ENCODE data around the gene STK38. TPM values are rescaled to one million over a fixed set of nuclear protein-coding genes. Genes with fewer than 3 reads are reported as not detected.

The STK38 gene
- total and polyA plus RNA-seq, 2 donors (not counting 1 experiment from before 2014, with no cell fraction given), result 26.1 to 67.4 TPM

GRCh38 chr6:36566418-36566905 is 19.2 kb upstream of the STK38 start:
- no peak overlapping the region for H3K4me2 ChIP-seq (replicated peaks; ENCODE audit: low read depth, low read length, poor library complexity, severe bottlenecking)
- 100% methylated on average over 4 of the region's 8 CpGs for WGBS (ENCODE audit: insufficient coverage)
- no peak for DNase-seq
- H3K27ac Mint-ChIP-seq, result no peak overlapping the region
- no peaks in the 10 kb centered on the region for H3K79me2 ChIP-seq (ENCODE audit: control insufficient read depth, insufficient read depth, low read length)
- H4K20me1 ChIP-seq (ENCODE audit: control insufficient read depth, insufficient read depth, low read length, poor library complexity, severe bottlenecking), result no peaks in the 10 kb centered on the region
- no peaks in the 10 kb centered on the region for H3K9me3 Mint-ChIP-seq (ENCODE audit: insufficient read depth)
- POLR2A ChIA-PET, result interaction anchor here (0.6 kb wide), 1 partner anchor 133 kb away, joined by 3 read pairs; no protein-coding TSS in a partner anchor
- no peaks in the 10 kb centered on the region for H3K27me3 ChIP-seq (replicated peaks in 1 of 4; ENCODE audit: control extremely low read depth in 1 of 4, control insufficient read depth in 3 of 4, insufficient read depth in 4 of 4, low read length in 3 of 4)
- ATAC-seq (ENCODE audit: low read depth), result no peak
- TF ChIP-seq CTCF (IDR thresholded peaks at IDR 0.05), result no peak
- TF ChIP-seq EZH2 (IDR thresholded peaks at IDR 0.05; ENCODE audit: borderline replicate concordance, insufficient read depth, low read depth, low read length, poor library complexity, severe bottlenecking), result no peak
- H2AFZ ChIP-seq (ENCODE audit: insufficient read depth, low read depth, low read length, poor library complexity, severe bottlenecking), result no peak overlapping the region
- peaks cover 4% of the 10 kb centered on the region for H3K4me1 Mint-ChIP-seq
- H3K27ac ChIP-seq (ENCODE audit: low read length in 2 of 2), result no peak overlapping the region
- peaks cover 4% of the 10 kb centered on the region for H3K27me3 Mint-ChIP-seq
- intact Hi-C loops (cut with micrococcal nuclease), result no loop called here
- H3K9ac ChIP-seq (ENCODE audit: low read length), result no peak overlapping the region
- H3K9me3 ChIP-seq (ENCODE audit: control extremely low read depth in 1 of 3, control insufficient read depth in 2 of 3, insufficient read depth in 1 of 3, low read length in 2 of 3), result peaks cover 0 to 6% (median 0%) of the 10 kb centered on the region in 3 donors
- no peak overlapping the region for H3K4me3 ChIP-seq (ENCODE audit: control extremely low read depth in 1 of 5, extremely low read depth in 1 of 5, insufficient read depth in 1 of 5, low read depth in 2 of 5, low read length in 4 of 5)
- peaks cover 3 to 6% of the 10 kb centered on the region in 2 donors for H3K4me1 ChIP-seq (ENCODE audit: control insufficient read depth in 2 of 2, insufficient read depth in 2 of 2, low read length in 2 of 2)
- no peak overlapping the region for H3K4me3 Mint-ChIP-seq
- CTCF ChIA-PET, result interaction anchor here (1.7 kb wide), 1 partner anchor 13 kb away, joined by 5 read pairs; no protein-coding TSS in a partner anchor
- no peaks in the 10 kb centered on the region for H3K36me3 ChIP-seq (replicated peaks in 1 of 2; ENCODE audit: control extremely low read depth in 1 of 2, control insufficient read depth in 1 of 2, extremely low read depth in 1 of 2, insufficient read depth in 2 of 2, low read length in 1 of 2)

GRCh38 chr6:36563928-36564284 is 16.6 kb upstream of the STK38 start:
- ChIA-PET CTCF (no interaction called here), POLR2A (no interaction called here)
- no peak for TF ChIP-seq CTCF (IDR thresholded peaks at IDR 0.05)
- no peak for TF ChIP-seq EZH2 (IDR thresholded peaks at IDR 0.05; ENCODE audit: borderline replicate concordance, insufficient read depth, low read depth, low read length, poor library complexity, severe bottlenecking)
- H3K4me3 Mint-ChIP-seq, result no peak overlapping the region
- H4K20me1 ChIP-seq (ENCODE audit: control insufficient read depth, insufficient read depth, low read length, poor library complexity, severe bottlenecking), result no peaks in the 10 kb centered on the region
- H3K27ac Mint-ChIP-seq, result no peak overlapping the region
- H3K4me1 Mint-ChIP-seq, result peaks cover 9% of the 10 kb centered on the region
- WGBS (ENCODE audit: insufficient coverage), result no CpG with 5 or more reads among the region's 4 CpGs
- H3K9ac ChIP-seq (ENCODE audit: low read length), result no peak overlapping the region
- H3K27ac ChIP-seq (ENCODE audit: low read length in 2 of 2), result no peak overlapping the region
- H3K4me1 ChIP-seq (ENCODE audit: control insufficient read depth in 2 of 2, insufficient read depth in 2 of 2, low read length in 2 of 2), result peaks cover 5 to 6% of the 10 kb centered on the region in 2 donors
- peaks cover 4% of the 10 kb centered on the region for H3K27me3 Mint-ChIP-seq
- no peaks in the 10 kb centered on the region for H3K79me2 ChIP-seq (ENCODE audit: control insufficient read depth, insufficient read depth, low read length)
- H3K27me3 ChIP-seq (replicated peaks in 1 of 4; ENCODE audit: control extremely low read depth in 1 of 4, control insufficient read depth in 3 of 4, insufficient read depth in 4 of 4, low read length in 3 of 4), result no peaks in the 10 kb centered on the region
- no peaks in the 10 kb centered on the region for H3K9me3 ChIP-seq (ENCODE audit: control extremely low read depth in 1 of 3, control insufficient read depth in 2 of 3, insufficient read depth in 1 of 3, low read length in 2 of 3)
- no peaks in the 10 kb centered on the region for H3K36me3 ChIP-seq (replicated peaks in 1 of 2; ENCODE audit: control extremely low read depth in 1 of 2, control insufficient read depth in 1 of 2, extremely low read depth in 1 of 2, insufficient read depth in 2 of 2, low read length in 1 of 2)
- intact Hi-C loops (cut with micrococcal nuclease), result no loop called here
- H3K4me3 ChIP-seq (ENCODE audit: control extremely low read depth in 1 of 5, extremely low read depth in 1 of 5, insufficient read depth in 1 of 5, low read depth in 2 of 5, low read length in 4 of 5), result no peak overlapping the region
- no peak overlapping the region for H2AFZ ChIP-seq (ENCODE audit: insufficient read depth, low read depth, low read length, poor library complexity, severe bottlenecking)
- ATAC-seq (ENCODE audit: low read depth) (no peak), DNase-seq (no peak)
- no peaks in the 10 kb centered on the region for H3K9me3 Mint-ChIP-seq (ENCODE audit: insufficient read depth)
- H3K4me2 ChIP-seq (replicated peaks; ENCODE audit: low read depth, low read length, poor library complexity, severe bottlenecking), result no peak overlapping the region

All from B cell (primary cell).